Tibial nerve (tissue), 3 donors: Measurements from ENCODE around the gene JCHAIN.

Source experiments
- CTCF ChIP-seq, 5 experiments: fragments of 200-600 bp in 3 of 5; fragments of 450-650 bp in 2 of 5; sonication (generic) in 3 of 5; IDR thresholded peaks; one replicate each; pipeline ENCODE4 v1.5.1; 2016 to 2019; ENCODE audit warnings: antibody characterized with exemption in 5 of 5, mild to moderate bottlenecking in 3 of 5, moderate library complexity in 2 of 5
- POLR2A ChIP-seq, 2 donors: fragments of 450-650 bp; IDR thresholded peaks; one replicate each; pipeline ENCODE4 v1.6.1; 2017; ENCODE audit warnings: antibody characterized with exemption in 2 of 2, mild to moderate bottlenecking in 2 of 2, moderate library complexity in 2 of 2

GRCh38 chr4:70714079-70714887 is 48.0 kb upstream of the JCHAIN start:
- TF ChIP-seq CTCF (IDR thresholded peaks at IDR 0.05): no peak
- no peak for TF ChIP-seq POLR2A (IDR thresholded peaks at IDR 0.05)
